Natural killer cell (primary cell): ENCODE data around the gene RUFY4. TPM values are rescaled to one million over a fixed set of nuclear protein-coding genes. Genes with fewer than 3 reads are reported as not detected.
"Not testable (repeated sequence)": the region's sequence is repeated elsewhere in the genome, so short reads cannot be mapped to it uniquely, and the experiment has no call there.

Source experiments
- ATAC-seq, 3 donors: fragments of 150-1000 bp in 2 of 3; fragments of 200-7000 bp in 1 of 3; cut with Tn5 transposase; 1 replicate in 1 of 3; 2 replicates in 2 of 3; pipeline ENCODE4 v1.10.0; 2021; ENCODE audit warnings: mild to moderate bottlenecking in 2 of 3, moderate library complexity in 2 of 3
- DNase-seq, 2 donors: peaks; one replicate each; pipeline versions ENCODE4 v3.0.0 to v3.0.0-alpha.2; 2013 to 2021; ENCODE audit warnings: mixed read lengths in 1 of 2
- H3K27ac ChIP-seq: one replicate; pipeline ENCODE4 v1.5.1; 2013; ENCODE audit warnings: mild to moderate bottlenecking, low read length
- H3K27me3 ChIP-seq: one replicate; pipeline ENCODE4 v1.6.1; 2013; ENCODE audit warnings: low read length; ENCODE audit not compliant: control insufficient read depth, insufficient read depth
- H3K36me3 ChIP-seq: one replicate; pipeline ENCODE4 v1.6.1; 2013; ENCODE audit warnings: low read length; ENCODE audit not compliant: control insufficient read depth, insufficient read depth
- H3K4me1 ChIP-seq: one replicate; pipeline ENCODE4 v1.6.1; 2013; ENCODE audit warnings: low read length; ENCODE audit not compliant: control insufficient read depth, insufficient read depth
- H3K4me3 ChIP-seq: one replicate; pipeline ENCODE4 v1.5.1; 2013; ENCODE audit warnings: low read length
- H3K9me3 ChIP-seq: one replicate; pipeline ENCODE4 v1.6.1; 2013; ENCODE audit warnings: low read length; ENCODE audit not compliant: control insufficient read depth, insufficient read depth
- H3K27ac Mint-ChIP-seq, 2 donors: one replicate each; pipeline ENCODE4 v1.8.0; 2022; ENCODE audit warnings: mild to moderate bottlenecking in 2 of 2, mixed read lengths in 2 of 2, moderate library complexity in 1 of 2
- H3K27me3 Mint-ChIP-seq, 2 donors: one replicate each; pipeline ENCODE4 v1.8.0; 2022; ENCODE audit warnings: low read depth in 2 of 2, mixed read lengths in 2 of 2
- H3K36me3 Mint-ChIP-seq: one replicate; pipeline ENCODE4 v1.8.0; 2022; ENCODE audit warnings: mixed read lengths
- H3K4me1 Mint-ChIP-seq, 2 donors: one replicate each; pipeline ENCODE4 v1.8.0; 2022; ENCODE audit warnings: mixed read lengths in 2 of 2
- H3K4me3 Mint-ChIP-seq: one replicate; pipeline ENCODE4 v1.8.0; 2022; ENCODE audit warnings: mild to moderate bottlenecking, moderate library complexity, mixed read lengths
- H3K9me3 Mint-ChIP-seq, 2 donors: one replicate each; pipeline ENCODE4 v1.8.0; 2022; ENCODE audit warnings: mixed read lengths in 2 of 2
- CTCF ChIP-seq: fragments of 200-600 bp; IDR thresholded peaks from one replicate; pipeline ENCODE4 v1.8.0; 2022; ENCODE audit warnings: antibody characterized with exemption
- WGBS: methylation state at CpG from one replicate; pipeline ENCODE4 v1.1.7; 2013; ENCODE audit warnings: missing lambda C conversion rate; ENCODE audit not compliant: insufficient coverage; 5-methylcytosine and 5-hydroxymethylcytosine counted together
- intact Hi-C: fragments of 100-400 bp; cut with micrococcal nuclease; formaldehyde crosslinking; loops from one replicate; pipeline ENCODE4 v1.14.2; 2022
- total RNA-seq, 4 donors: library from RNA; stranded (reverse); fragments of 120-200 nt in 1 of 4; gene quantifications; one replicate each; pipeline versions ENCODE4 v1.2.3 to v1.2.4, GENCODE V29; 2013 to 2022

Gene RUFY4
- total RNA-seq, 3 donors from 2014 or later (not counting 1 experiment from before 2014, with no cell fraction given): 0.82 to 3.1 (median 1.8) TPM

GRCh38 chr2:218095853-218096252 lies 26.8 kb downstream of the RUFY4 start:
- Mint-ChIP-seq H3K27ac (no peak overlapping the region), H3K9me3 (no peaks in the 10 kb centered on the region), H3K27me3 (no peaks in the 10 kb centered on the region), H3K36me3 (no peaks in the 10 kb centered on the region), H3K4me3 (no peak overlapping the region), H3K4me1 (peaks cover 6 to 8% of the 10 kb centered on the region in 2 donors)
- H3K27me3 ChIP-seq: no peaks in the 10 kb centered on the region
- H3K4me1 ChIP-seq: no peaks in the 10 kb centered on the region
- DNase-seq (no peak), ATAC-seq (no peak)
- H3K4me3 ChIP-seq: no peak overlapping the region
- H3K27ac ChIP-seq: no peak overlapping the region
- 39% methylated on average over 8 of the region's 8 CpGs for WGBS
- no peak for TF ChIP-seq CTCF
- H3K9me3 ChIP-seq: no peaks in the 10 kb centered on the region
- H3K36me3 ChIP-seq: no peaks in the 10 kb centered on the region
- intact Hi-C loops: no loop called here

- no peaks in the 10 kb centered on the region for H3K27me3 ChIP-seq
- 78% methylated on average over 3 of the region's 3 CpGs for WGBS
- Mint-ChIP-seq H3K36me3 (no peaks in the 10 kb centered on the region), H3K4me1 (peaks cover 6 to 8% of the 10 kb centered on the region in 2 donors), H3K27ac (no peak overlapping the region), H3K4me3 (no peak overlapping the region), H3K27me3 (no peaks in the 10 kb centered on the region), H3K9me3 (no peaks in the 10 kb centered on the region)
- DNase-seq: no peak
- no peak for TF ChIP-seq CTCF
- intact Hi-C loops: no loop called here
- no peak overlapping the region for H3K27ac ChIP-seq
- no peak for ATAC-seq
- H3K4me1 ChIP-seq: no peaks in the 10 kb centered on the region
- H3K9me3 ChIP-seq: no peaks in the 10 kb centered on the region
- H3K36me3 ChIP-seq: no peaks in the 10 kb centered on the region
- H3K4me3 ChIP-seq: no peak overlapping the region
These were observed 28.9 kb downstream of the RUFY4 start for GRCh38 chr2:218097975-218098374.

- H3K4me3 Mint-ChIP-seq, H3K9me3 Mint-ChIP-seq, H3K4me1 ChIP-seq, H3K27ac ChIP-seq, intact Hi-C loops, H3K9me3 ChIP-seq, H3K4me3 ChIP-seq, H3K27me3 ChIP-seq, H3K36me3 ChIP-seq, H3K27ac Mint-ChIP-seq, H3K36me3 Mint-ChIP-seq, ATAC-seq, H3K4me1 Mint-ChIP-seq, DNase-seq: not testable (repeated sequence)
- 86% methylated on average over 7 of the region's 7 CpGs for WGBS
- peaks cover 12 to 19% of the 10 kb centered on the region in 2 donors for H3K27me3 Mint-ChIP-seq
These were observed 39.8 kb downstream of the RUFY4 start for GRCh38 chr2:218108834-218109233.

GRCh38 chr2:218121789-218122188 lies 52.7 kb downstream of the RUFY4 start:
- 91% methylated on average over 3 of the region's 4 CpGs for WGBS
- DNase-seq, H3K27me3 ChIP-seq, H3K36me3 Mint-ChIP-seq, ATAC-seq, H3K4me3 Mint-ChIP-seq, H3K36me3 ChIP-seq, intact Hi-C loops, H3K4me3 ChIP-seq, H3K9me3 ChIP-seq, H3K9me3 Mint-ChIP-seq, H3K27ac Mint-ChIP-seq, H3K27me3 Mint-ChIP-seq, H3K27ac ChIP-seq: not testable (repeated sequence)
- peaks cover 25% of the 10 kb centered on the region for H3K4me1 ChIP-seq
- peaks cover 21 to 23% of the 10 kb centered on the region in 2 donors for H3K4me1 Mint-ChIP-seq

- H3K4me3 Mint-ChIP-seq, H3K36me3 Mint-ChIP-seq, H3K9me3 ChIP-seq, H3K27me3 ChIP-seq, H3K9me3 Mint-ChIP-seq, intact Hi-C loops, H3K27me3 Mint-ChIP-seq, H3K27ac ChIP-seq, H3K36me3 ChIP-seq, DNase-seq, H3K27ac Mint-ChIP-seq, ATAC-seq, H3K4me3 ChIP-seq: not testable (repeated sequence)
- H3K4me1 Mint-ChIP-seq: peaks cover 23 to 25% of the 10 kb centered on the region in 2 donors
- peaks cover 30% of the 10 kb centered on the region for H3K4me1 ChIP-seq
These were observed 53.2 kb downstream of the RUFY4 start for GRCh38 chr2:218122286-218122685.
